GM12874 (cell line): ENCODE measurements around the gene TCTN2.

Experiments
- TF ChIP-seq, protein P1 (sequence below): IDR thresholded peaks from 2 replicates; pipeline ENCODE4 v1.5.1; 2011; ENCODE audit warnings: low read depth, mild to moderate bottlenecking, control low read depth, low read length, moderate library complexity; ENCODE audit not compliant: insufficient read depth

TCTN2 gene

DNA sequence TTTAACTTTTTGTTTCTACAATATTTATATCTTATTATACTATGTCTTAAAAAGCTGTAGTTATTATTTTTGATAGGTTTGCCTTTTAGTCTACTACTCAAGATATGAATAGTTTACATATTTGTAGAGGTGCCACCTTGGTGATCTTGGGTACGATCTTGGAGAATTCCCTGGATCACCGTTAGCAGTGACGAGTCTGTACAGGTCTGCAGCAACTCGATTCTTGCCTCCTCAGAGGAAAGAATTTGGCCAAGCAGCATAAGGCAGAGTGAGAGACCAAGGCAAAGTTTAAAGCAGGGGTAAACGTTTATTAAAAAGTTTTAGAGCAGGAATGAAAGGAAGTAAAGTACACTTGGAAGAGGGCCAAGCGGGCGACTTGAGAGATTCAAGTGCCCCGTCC, 3.1 kb upstream of the TCTN2 start:
- TF ChIP-seq, protein P1, sequence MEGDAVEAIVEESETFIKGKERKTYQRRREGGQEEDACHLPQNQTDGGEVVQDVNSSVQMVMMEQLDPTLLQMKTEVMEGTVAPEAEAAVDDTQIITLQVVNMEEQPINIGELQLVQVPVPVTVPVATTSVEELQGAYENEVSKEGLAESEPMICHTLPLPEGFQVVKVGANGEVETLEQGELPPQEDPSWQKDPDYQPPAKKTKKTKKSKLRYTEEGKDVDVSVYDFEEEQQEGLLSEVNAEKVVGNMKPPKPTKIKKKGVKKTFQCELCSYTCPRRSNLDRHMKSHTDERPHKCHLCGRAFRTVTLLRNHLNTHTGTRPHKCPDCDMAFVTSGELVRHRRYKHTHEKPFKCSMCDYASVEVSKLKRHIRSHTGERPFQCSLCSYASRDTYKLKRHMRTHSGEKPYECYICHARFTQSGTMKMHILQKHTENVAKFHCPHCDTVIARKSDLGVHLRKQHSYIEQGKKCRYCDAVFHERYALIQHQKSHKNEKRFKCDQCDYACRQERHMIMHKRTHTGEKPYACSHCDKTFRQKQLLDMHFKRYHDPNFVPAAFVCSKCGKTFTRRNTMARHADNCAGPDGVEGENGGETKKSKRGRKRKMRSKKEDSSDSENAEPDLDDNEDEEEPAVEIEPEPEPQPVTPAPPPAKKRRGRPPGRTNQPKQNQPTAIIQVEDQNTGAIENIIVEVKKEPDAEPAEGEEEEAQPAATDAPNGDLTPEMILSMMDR, result no peak

DNA sequence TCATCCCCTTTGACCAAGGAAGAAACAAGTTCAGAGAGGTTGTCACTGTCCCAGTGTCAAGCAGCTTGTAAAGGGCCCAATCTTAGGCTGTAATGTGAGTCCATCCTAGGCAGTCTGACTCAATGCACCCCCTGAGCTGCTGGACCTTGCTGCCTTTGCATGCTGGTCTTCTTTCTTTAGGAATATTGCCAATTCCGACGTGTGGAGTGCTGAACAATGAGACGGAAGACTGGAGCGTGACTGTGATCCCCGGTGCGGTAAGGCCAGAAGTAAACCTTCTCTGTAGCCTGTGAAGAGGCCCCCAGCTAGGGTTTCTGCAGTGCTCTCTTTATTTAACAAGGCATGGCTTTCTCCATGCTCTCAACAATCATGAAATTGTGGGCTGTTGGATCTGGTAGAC, 963 bp downstream of the TCTN2 start:
- TF ChIP-seq, protein P1, result no peak

DNA sequence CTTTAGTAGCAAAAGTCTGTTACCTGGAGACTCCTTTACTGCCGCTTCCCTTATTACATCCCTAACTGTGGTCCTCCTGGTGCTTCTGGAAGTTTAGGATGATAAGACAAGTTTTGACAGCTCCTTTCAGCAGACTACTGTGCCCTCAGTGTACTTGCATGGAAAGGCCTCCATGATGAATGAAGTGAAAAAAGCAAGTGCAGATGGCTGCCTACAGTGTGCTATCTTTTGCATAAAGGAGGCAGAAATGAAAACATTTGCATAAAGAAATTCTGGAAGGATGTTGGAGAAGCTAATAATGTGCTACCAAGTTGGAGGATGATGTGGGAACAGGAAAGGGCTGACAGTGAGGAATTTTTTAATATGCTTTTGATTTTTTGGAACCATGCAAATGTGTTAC, 4.5 kb downstream of the TCTN2 start:
- TF ChIP-seq, protein P1, result no peak

DNA sequence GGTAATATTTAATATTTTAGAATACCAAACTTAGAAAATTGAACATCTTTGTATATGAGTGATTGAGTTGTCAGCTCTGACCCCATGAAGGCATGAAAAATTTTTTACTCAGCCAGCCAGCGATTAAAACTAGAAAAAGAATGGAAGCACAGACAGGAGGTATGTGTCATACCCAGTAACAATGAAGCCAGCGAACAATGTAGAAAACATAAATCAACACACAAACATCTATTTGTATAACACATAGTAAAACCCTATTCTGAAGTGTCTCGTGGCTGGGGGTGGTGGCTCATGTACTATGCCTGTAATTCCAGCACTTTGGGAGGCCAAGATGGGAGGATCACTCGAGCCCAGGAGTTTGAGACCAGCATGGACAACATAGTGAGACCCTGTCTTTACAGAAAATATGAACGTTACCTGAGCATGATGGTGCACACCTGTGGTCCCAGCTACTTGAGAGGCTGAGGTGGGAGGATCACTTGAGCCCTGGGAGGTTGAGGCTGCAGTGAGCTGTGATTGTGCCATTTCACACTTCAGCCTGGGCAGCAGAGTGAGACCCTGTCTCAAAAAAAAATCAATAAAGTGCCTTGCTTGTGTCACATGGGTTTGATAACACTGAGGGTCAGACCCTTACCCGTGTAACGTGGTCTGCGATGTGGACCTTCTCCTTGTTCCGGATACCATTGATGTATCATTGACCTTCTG, 5.9 kb downstream of the TCTN2 start:
- TF ChIP-seq, protein P1, result no peak

DNA sequence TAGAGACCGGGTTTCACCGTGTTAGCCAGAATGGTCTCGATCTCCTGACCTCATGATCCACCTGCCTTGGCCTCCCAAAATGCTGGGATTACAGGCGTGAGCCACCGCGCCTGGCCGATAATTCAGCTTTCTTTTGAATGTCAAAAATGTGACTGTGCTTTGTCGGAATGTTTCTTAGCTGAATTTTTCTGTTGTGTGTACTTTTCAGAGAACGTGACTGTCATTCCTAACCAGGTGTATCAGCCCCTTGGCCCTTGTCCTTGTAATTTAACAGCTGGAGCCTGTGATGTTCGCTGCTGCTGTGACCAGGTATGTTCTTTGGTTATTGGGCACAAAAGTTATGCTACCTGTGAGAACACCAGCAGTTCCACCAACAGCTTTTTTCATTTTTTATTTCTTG, 8.1 kb downstream of the TCTN2 start:
- TF ChIP-seq, protein P1, result no peak

DNA sequence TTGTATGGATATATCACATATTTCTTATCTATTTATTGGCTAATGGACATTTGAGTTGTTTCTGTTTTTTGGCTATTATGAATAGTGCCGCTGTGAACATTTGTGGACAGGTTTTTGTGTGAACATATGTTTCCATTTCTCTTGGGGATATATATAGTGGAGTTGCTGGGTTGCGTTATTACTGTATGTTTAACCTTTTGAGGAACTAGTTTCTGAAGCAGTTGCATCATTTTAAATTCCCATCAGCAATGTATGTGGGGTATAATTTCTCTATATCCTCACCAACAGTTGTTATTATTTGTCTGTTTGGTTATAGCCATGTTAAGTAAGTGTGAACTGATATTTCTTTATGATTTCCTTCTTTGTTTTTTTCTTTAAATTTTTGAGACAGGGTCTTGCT, 10.7 kb downstream of the TCTN2 start:
- TF ChIP-seq, protein P1, result no peak

DNA sequence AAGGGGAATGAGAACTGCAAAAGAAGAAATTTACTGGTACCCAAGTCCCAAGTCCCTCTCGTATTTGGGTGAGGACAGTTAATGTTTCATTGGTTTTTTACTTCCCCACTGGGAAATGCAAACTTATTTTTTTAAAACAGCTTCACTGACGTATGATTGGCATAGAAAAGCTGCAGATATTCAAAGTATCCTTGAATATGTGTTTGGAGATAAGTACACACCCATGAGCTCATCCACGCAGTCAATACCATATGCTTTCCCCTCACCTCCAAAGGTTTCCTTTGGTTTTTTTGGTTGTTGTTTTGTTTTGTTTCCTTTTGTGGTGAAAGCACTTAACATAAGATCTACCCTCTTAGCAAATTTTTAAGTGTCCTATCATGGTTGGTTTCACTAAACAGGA, 13.1 kb downstream of the TCTN2 start:
- TF ChIP-seq, protein P1, result no peak
